MM.1S (cell line): ENCODE data around the gene CDC23.

Experiments
- DNase-seq: peaks from one replicate; pipeline ENCODE4 v3.0.0-alpha.2; 2015
- H2AFZ ChIP-seq: fragments of 300-600 bp; sonication (generic); 2 replicates; pipeline ENCODE4 v1.6.0; 2016; ENCODE audit warnings: antibody characterized with exemption, low read length
- H3F3A ChIP-seq: fragments of 300-600 bp; sonication (generic); 2 replicates; pipeline ENCODE4 v1.6.1; 2016; ENCODE audit warnings: mild to moderate bottlenecking, antibody characterized with exemption, low read length, moderate library complexity, mixed read lengths; ENCODE audit not compliant: insufficient read depth
- H3K27ac ChIP-seq: fragments of 300-600 bp; sonication (generic); 2 replicates; pipeline ENCODE4 v1.5.1; 2016; ENCODE audit warnings: mild to moderate bottlenecking, low read length
- H3K27me3 ChIP-seq: fragments of 300-600 bp; sonication (generic); replicated peaks from 2 replicates; pipeline ENCODE4 v1.6.0; 2016; ENCODE audit warnings: low read length; ENCODE audit not compliant: insufficient read depth
- H3K36me3 ChIP-seq: fragments of 300-600 bp; sonication (generic); replicated peaks from 2 replicates; pipeline ENCODE4 v1.6.1; 2016; ENCODE audit warnings: mild to moderate bottlenecking, low read length, mixed read lengths; ENCODE audit not compliant: insufficient read depth
- H3K4me1 ChIP-seq: fragments of 300-600 bp; sonication (generic); 2 replicates; pipeline ENCODE4 v1.6.1; 2016; ENCODE audit warnings: low read length, mixed read lengths
- H3K4me2 ChIP-seq: fragments of 300-600 bp; sonication (generic); 2 replicates; pipeline ENCODE4 v1.6.0; 2016; ENCODE audit warnings: low read depth, low read length
- H3K4me3 ChIP-seq: fragments of 300-600 bp; sonication (generic); 2 replicates; pipeline ENCODE4 v1.5.1; 2016; ENCODE audit warnings: low read length, mixed read lengths
- H3K79me2 ChIP-seq: fragments of 300-600 bp; sonication (generic); 2 replicates; pipeline ENCODE4 v1.6.1; 2016; ENCODE audit warnings: mixed run types, low read length, mixed read lengths
- H3K9ac ChIP-seq: fragments of 300-600 bp; sonication (generic); 2 replicates; pipeline ENCODE4 v1.6.1; 2016; ENCODE audit warnings: low read length, mixed read lengths
- H3K9me2 ChIP-seq: fragments of 300-600 bp; sonication (generic); replicated peaks from 2 replicates; pipeline ENCODE4 v1.6.1; 2016; ENCODE audit warnings: mild to moderate bottlenecking, low read length, mixed read lengths; ENCODE audit not compliant: insufficient read depth
- H3K9me3 ChIP-seq: fragments of 300-600 bp; sonication (generic); replicated peaks from 2 replicates; pipeline ENCODE4 v1.6.1; 2016; ENCODE audit warnings: mild to moderate bottlenecking, low read length, mixed read lengths; ENCODE audit not compliant: insufficient read depth
- H4K20me1 ChIP-seq: fragments of 300-600 bp; sonication (generic); 2 replicates; pipeline ENCODE4 v1.6.1; 2016; ENCODE audit warnings: mild to moderate bottlenecking, low read length, moderate library complexity, mixed read lengths; ENCODE audit not compliant: insufficient read depth
- CTCF ChIP-seq: fragments of 300-600 bp; sonication (generic); IDR thresholded peaks from 2 replicates; pipeline ENCODE4 v1.5.1; 2016; ENCODE audit warnings: antibody characterized with exemption, low read length, mixed read lengths
- EZH2 ChIP-seq: fragments of 300-600 bp; sonication (generic); optimal IDR thresholded peaks from 2 replicates; pipeline ENCODE3; 2017; ENCODE audit warnings: low read depth, mild to moderate bottlenecking, antibody characterized with exemption, low read length, mixed read lengths
- EZH2phosphoT487 ChIP-seq: fragments of 300-600 bp; sonication (generic); IDR thresholded peaks from 2 replicates; pipeline ENCODE4 v1.6.1; 2018; ENCODE audit warnings: antibody characterized with exemption, low read length

The CDC23 gene

GRCh38 chr5:138241688-138242571, 28.8 kb upstream of the CDC23 start:
- TF ChIP-seq EZH2phosphoT487 (no peak), EZH2 (no peak), CTCF (no peak)
- Histone ChIP-seq H3K36me3 (no peaks in the 10 kb centered on the region), H3K9me2 (no peaks in the 10 kb centered on the region), H3K4me1 (no peaks in the 10 kb centered on the region), H3K79me2 (no peaks in the 10 kb centered on the region), H2AFZ (0 out of 2 replicates have a peak overlapping the region, but pooled peaks have one; percentile 23), H3K27me3 (peaks cover 6% of the 10 kb centered on the region; the same call in 1 of the 2 replicates), H3F3A (no peaks in the 10 kb centered on the region), H3K27ac (no peak overlapping the region), H3K4me3 (no peak overlapping the region), H3K9me3 (no peaks in the 10 kb centered on the region), H3K4me2 (no peak overlapping the region), H4K20me1 (no peaks in the 10 kb centered on the region), H3K9ac (no peak overlapping the region)
- no peak for DNase-seq

GRCh38 chr5:138240650-138241385, 27.7 kb upstream of the CDC23 start:
- Histone ChIP-seq H3K36me3 (no peaks in the 10 kb centered on the region), H3K27me3 (peaks cover 6% of the 10 kb centered on the region; the same call in 1 of the 2 replicates), H3K79me2 (no peaks in the 10 kb centered on the region), H3K9ac (no peak overlapping the region), H4K20me1 (no peaks in the 10 kb centered on the region), H3K9me2 (no peaks in the 10 kb centered on the region), H3K4me1 (no peaks in the 10 kb centered on the region), H3F3A (no peaks in the 10 kb centered on the region), H2AFZ (no peak overlapping the region), H3K4me2 (no peak overlapping the region), H3K27ac (no peak overlapping the region), H3K9me3 (no peaks in the 10 kb centered on the region), H3K4me3 (no peak overlapping the region)
- TF ChIP-seq CTCF (no peak), EZH2phosphoT487 (no peak), EZH2 (no peak)
- DNase-seq, result no peak

GRCh38 chr5:138238034-138238433, 24.9 kb upstream of the CDC23 start:
- TF ChIP-seq EZH2, result no peak
- no peak for TF ChIP-seq CTCF
- TF ChIP-seq EZH2phosphoT487, result no peak
- Histone ChIP-seq H2AFZ (no peak overlapping the region), H3K9ac (no peak overlapping the region), H3K4me3 (no peak overlapping the region), H3K9me3 (no peaks in the 10 kb centered on the region), H3K79me2 (no peaks in the 10 kb centered on the region), H3F3A (no peaks in the 10 kb centered on the region), H3K9me2 (no peaks in the 10 kb centered on the region), H3K27ac (no peak overlapping the region), H3K4me1 (no peaks in the 10 kb centered on the region), H3K4me2 (no peak overlapping the region), H4K20me1 (no peaks in the 10 kb centered on the region), H3K36me3 (no peaks in the 10 kb centered on the region), H3K27me3 (peaks cover 6% of the 10 kb centered on the region; the same call in 1 of the 2 replicates)
- no peak for DNase-seq
